A673 (cell line): Measurements from ENCODE around the gene TMEM174.
"Not testable (repeated sequence)": the region's sequence is repeated elsewhere in the genome, so short reads cannot be mapped to it uniquely, and the experiment has no call there.

Source experiments
- EZH2 ChIP-seq: fragments of 200-600 bp; sonication (generic); IDR thresholded peaks from 2 replicates; pipeline ENCODE4 v1.6.1; 2017; ENCODE audit warnings: borderline replicate concordance, low read depth, mild to moderate bottlenecking, mixed read lengths, antibody characterized with exemption, low read length; ENCODE audit not compliant: poor library complexity, severe bottlenecking
- TF ChIP-seq, protein P1 (sequence below): fragments of 300-800, 200-600 bp; sonication (generic); conservative IDR thresholded peaks from 2 replicates; pipeline ENCODE4 v1.5.1; 2017; ENCODE audit warnings: low read depth, mild to moderate bottlenecking, antibody characterized with exemption, low read length, moderate library complexity, mixed read lengths

DNA sequence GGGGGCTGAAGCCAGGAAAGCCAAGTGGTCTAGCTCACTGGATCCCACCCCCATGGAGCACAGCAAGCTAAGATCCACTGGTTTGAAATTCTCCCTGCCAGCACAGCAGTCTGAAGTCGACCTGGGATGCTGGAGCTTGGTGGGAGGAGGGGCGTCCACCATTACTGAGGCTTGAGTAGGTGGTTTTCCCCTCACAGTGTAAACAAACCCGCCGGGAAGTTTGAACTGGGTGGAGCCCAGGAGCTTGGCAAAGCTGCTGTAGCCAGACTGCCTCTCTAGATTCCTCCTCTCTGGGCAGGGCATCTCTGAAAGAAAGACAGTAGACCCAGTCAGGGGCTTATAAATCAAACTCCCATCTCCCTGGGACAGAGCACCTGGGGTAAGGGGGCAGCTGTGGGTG is 34.2 kb downstream of the TMEM174 start:
- TF ChIP-seq, protein P1, sequence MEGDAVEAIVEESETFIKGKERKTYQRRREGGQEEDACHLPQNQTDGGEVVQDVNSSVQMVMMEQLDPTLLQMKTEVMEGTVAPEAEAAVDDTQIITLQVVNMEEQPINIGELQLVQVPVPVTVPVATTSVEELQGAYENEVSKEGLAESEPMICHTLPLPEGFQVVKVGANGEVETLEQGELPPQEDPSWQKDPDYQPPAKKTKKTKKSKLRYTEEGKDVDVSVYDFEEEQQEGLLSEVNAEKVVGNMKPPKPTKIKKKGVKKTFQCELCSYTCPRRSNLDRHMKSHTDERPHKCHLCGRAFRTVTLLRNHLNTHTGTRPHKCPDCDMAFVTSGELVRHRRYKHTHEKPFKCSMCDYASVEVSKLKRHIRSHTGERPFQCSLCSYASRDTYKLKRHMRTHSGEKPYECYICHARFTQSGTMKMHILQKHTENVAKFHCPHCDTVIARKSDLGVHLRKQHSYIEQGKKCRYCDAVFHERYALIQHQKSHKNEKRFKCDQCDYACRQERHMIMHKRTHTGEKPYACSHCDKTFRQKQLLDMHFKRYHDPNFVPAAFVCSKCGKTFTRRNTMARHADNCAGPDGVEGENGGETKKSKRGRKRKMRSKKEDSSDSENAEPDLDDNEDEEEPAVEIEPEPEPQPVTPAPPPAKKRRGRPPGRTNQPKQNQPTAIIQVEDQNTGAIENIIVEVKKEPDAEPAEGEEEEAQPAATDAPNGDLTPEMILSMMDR: not testable (repeated sequence)
- TF ChIP-seq EZH2: not testable (repeated sequence)
